ENCODE data around the gene ARHGAP1. TPM values are rescaled to one million over a fixed set of nuclear protein-coding genes. Genes with fewer than 3 reads are reported as not detected.

The ARHGAP1 gene
- total and polyA plus RNA-seq, 2 of the 13 experiments (the other 11 are each of a cell fraction or from before 2014, with no cell fraction given), result 18.6 to 30.3 TPM

GRCh38 chr11:46655631-46656030 lies 44.8 kb downstream of the ARHGAP1 start (continued):
- TF ChIP-seq, protein P1, sequence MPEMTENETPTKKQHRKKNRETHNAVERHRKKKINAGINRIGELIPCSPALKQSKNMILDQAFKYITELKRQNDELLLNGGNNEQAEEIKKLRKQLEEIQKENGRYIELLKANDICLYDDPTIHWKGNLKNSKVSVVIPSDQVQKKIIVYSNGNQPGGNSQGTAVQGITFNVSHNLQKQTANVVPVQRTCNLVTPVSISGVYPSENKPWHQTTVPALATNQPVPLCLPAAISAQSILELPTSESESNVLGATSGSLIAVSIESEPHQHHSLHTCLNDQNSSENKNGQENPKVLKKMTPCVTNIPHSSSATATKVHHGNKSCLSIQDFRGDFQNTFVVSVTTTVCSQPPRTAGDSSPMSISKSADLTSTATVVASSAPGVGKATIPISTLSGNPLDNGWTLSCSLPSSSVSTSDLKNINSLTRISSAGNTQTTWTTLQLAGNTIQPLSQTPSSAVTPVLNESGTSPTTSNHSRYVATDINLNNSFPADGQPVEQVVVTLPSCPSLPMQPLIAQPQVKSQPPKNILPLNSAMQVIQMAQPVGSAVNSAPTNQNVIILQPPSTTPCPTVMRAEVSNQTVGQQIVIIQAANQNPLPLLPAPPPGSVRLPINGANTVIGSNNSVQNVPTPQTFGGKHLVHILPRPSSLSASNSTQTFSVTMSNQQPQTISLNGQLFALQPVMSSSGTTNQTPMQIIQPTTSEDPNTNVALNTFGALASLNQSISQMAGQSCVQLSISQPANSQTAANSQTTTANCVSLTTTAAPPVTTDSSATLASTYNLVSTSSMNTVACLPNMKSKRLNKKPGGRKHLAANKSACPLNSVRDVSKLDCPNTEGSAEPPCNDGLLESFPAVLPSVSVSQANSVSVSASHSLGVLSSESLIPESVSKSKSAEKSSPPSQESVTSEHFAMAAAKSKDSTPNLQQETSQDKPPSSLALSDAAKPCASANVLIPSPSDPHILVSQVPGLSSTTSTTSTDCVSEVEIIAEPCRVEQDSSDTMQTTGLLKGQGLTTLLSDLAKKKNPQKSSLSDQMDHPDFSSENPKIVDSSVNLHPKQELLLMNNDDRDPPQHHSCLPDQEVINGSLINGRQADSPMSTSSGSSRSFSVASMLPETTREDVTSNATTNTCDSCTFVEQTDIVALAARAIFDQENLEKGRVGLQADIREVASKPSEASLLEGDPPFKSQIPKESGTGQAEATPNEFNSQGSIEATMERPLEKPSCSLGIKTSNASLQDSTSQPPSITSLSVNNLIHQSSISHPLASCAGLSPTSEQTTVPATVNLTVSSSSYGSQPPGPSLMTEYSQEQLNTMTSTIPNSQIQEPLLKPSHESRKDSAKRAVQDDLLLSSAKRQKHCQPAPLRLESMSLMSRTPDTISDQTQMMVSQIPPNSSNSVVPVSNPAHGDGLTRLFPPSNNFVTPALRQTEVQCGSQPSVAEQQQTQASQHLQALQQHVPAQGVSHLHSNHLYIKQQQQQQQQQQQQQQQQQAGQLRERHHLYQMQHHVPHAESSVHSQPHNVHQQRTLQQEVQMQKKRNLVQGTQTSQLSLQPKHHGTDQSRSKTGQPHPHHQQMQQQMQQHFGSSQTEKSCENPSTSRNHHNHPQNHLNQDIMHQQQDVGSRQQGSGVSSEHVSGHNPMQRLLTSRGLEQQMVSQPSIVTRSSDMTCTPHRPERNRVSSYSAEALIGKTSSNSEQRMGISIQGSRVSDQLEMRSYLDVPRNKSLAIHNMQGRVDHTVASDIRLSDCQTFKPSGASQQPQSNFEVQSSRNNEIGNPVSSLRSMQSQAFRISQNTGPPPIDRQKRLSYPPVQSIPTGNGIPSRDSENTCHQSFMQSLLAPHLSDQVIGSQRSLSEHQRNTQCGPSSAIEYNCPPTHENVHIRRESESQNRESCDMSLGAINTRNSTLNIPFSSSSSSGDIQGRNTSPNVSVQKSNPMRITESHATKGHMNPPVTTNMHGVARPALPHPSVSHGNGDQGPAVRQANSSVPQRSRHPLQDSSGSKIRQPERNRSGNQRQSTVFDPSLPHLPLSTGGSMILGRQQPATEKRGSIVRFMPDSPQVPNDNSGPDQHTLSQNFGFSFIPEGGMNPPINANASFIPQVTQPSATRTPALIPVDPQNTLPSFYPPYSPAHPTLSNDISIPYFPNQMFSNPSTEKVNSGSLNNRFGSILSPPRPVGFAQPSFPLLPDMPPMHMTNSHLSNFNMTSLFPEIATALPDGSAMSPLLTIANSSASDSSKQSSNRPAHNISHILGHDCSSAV (CRISPR knock-in tag; IDR thresholded peaks at IDR 0.05; ENCODE audit: borderline replicate concordance), result no peak
- no peak for TF ChIP-seq SAFB2 (CRISPR knock-in tag; IDR thresholded peaks at IDR 0.05; ENCODE audit: borderline replicate concordance, low read depth)
- TF ChIP-seq, protein P2, sequence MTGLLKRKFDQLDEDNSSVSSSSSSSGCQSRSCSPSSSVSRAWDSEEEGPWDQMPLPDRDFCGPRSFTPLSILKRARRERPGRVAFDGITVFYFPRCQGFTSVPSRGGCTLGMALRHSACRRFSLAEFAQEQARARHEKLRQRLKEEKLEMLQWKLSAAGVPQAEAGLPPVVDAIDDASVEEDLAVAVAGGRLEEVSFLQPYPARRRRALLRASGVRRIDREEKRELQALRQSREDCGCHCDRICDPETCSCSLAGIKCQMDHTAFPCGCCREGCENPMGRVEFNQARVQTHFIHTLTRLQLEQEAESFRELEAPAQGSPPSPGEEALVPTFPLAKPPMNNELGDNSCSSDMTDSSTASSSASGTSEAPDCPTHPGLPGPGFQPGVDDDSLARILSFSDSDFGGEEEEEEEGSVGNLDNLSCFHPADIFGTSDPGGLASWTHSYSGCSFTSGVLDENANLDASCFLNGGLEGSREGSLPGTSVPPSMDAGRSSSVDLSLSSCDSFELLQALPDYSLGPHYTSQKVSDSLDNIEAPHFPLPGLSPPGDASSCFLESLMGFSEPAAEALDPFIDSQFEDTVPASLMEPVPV (CRISPR knock-in tag; IDR thresholded peaks at IDR 0.05), result no peak
- TF ChIP-seq JDP2 (CRISPR knock-in tag; IDR thresholded peaks at IDR 0.05; ENCODE audit: borderline replicate concordance), result no peak
- TF ChIP-seq MLXIP (CRISPR knock-in tag; IDR thresholded peaks at IDR 0.05; ENCODE audit: borderline replicate concordance), result no peak
- no peak for TF ChIP-seq KDM5B (CRISPR knock-in tag; IDR thresholded peaks at IDR 0.05; ENCODE audit: borderline replicate concordance)
- TF ChIP-seq TSC22D2 (CRISPR knock-in tag; IDR thresholded peaks at IDR 0.05; ENCODE audit: borderline replicate concordance), result no peak
- no peak for TF ChIP-seq BHLHE40 (IDR thresholded peaks at IDR 0.05; ENCODE audit: low read length)
- TF ChIP-seq ZMYM2 (CRISPR knock-in tag; IDR thresholded peaks at IDR 0.05), result no peak
- no peak for TF ChIP-seq RXRB (CRISPR knock-in tag; IDR thresholded peaks at IDR 0.05; ENCODE audit: borderline replicate concordance)
- no peak for TF ChIP-seq ZBTB33 (CRISPR knock-in tag; IDR thresholded peaks at IDR 0.05)
- TF ChIP-seq, protein P3, sequence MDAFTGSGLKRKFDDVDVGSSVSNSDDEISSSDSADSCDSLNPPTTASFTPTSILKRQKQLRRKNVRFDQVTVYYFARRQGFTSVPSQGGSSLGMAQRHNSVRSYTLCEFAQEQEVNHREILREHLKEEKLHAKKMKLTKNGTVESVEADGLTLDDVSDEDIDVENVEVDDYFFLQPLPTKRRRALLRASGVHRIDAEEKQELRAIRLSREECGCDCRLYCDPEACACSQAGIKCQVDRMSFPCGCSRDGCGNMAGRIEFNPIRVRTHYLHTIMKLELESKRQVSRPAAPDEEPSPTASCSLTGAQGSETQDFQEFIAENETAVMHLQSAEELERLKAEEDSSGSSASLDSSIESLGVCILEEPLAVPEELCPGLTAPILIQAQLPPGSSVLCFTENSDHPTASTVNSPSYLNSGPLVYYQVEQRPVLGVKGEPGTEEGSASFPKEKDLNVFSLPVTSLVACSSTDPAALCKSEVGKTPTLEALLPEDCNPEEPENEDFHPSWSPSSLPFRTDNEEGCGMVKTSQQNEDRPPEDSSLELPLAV (CRISPR knock-in tag; conservative IDR thresholded peaks at IDR 0.05; ENCODE audit: low read depth), result no peak

Data from HepG2 (cell line).